HG03025 (cell line): Measurements from ENCODE around the gene SRRM4.
"Not testable (repeated sequence)": the region's sequence is repeated elsewhere in the genome, so short reads cannot be mapped to it uniquely, and the experiment has no call there.

Experiments
- ATAC-seq: cut with Tn5 transposase; IDR thresholded peaks from one replicate; pipeline ENCODE4 v1.9.1; 2021; ENCODE audit warnings: mild to moderate bottlenecking, moderate library complexity; ENCODE audit not compliant: unreplicated experiment, low FRiP score

SRRM4 gene

DNA sequence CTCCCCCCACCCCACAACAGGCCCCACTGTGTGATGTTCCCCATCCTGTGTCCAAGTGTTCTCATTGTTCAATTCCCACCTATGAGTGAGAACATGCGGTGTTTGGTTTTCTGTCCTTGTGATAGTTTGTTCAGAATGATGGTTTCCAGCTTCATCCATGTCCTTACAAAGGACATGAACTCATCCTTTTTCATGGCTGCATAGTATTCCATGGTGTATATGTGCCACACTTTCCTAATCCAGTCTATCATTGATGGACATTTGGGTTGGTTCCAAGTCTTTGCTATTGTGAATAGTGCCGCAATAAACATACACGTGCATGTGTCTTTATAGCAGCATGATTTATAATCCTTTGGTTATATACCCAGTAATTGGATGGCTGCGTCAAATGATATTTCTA, 123.6 kb downstream of the SRRM4 start:
- not testable (repeated sequence) for ATAC-seq

DNA sequence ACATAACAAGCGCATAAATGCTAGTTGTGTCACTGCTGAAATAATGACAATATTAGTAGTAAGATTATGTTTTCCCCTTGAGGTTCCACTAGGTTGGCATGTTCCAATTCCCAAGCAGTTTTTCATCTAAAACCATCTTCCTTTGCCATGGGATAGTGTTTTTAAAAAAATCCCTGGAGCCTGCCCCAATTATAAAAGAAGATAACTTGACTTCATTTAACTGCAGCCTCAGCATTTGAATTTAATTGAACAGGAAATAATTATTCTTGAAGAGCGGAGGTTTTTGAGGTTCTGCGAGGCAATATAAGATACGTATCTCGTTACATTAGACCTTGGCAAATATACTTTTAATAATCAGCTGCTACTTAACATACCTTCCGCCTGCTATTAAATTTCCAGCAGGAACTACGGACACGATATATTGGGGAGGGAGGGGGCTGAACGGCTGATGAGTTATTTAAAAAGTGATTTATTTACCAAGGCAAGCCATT, 132.2 kb downstream of the SRRM4 start:
- no peak for ATAC-seq

DNA sequence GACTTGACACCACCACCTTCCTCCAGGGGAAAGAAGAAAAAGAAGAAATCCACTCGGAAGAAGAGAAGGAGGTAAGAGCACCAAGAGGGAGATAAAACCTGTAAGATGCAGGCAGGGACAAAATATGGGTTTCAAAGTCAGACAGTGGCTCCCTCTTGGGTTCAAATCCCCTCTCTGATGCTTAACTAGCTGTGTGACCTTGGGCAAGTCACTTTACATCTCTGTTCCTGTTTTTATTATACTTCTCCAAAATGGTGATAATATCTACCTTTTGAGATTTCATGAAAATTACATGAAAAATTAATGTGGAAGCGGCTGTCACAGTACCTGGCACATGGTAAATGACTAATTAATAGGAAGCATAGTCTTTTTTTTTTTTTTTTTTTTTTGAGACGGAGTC, 133.0 kb downstream of the SRRM4 start:
- no peak for ATAC-seq

DNA sequence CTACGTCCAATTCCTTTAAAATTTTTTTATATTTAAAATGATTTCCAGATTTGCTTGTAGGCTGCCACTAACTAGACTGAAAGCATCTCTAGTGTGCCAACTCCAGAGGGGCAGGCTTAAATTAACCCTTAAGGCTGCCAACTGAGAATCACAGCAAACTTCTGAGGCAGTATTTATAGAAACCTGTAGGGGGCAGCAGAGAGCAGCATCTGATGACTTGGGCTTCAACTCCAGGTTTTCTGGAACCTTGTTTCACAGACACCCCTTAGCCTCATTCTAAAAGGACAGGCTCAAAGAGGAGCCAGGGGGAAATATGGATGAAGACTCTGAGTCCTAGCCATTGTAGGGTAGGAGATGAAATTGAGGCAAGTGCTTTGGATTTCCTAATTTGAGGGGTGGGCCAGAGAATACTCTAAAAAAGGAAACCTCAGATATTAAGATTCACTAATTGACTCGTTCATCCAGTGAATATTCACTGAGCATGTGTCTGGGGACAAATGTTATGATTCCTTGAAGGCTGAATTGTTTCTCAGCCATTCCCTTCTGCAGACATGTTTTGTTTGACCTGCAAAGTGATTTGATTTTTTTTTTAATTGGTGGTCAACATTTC, 134.1 kb downstream of the SRRM4 start:
- ATAC-seq: no peak

DNA sequence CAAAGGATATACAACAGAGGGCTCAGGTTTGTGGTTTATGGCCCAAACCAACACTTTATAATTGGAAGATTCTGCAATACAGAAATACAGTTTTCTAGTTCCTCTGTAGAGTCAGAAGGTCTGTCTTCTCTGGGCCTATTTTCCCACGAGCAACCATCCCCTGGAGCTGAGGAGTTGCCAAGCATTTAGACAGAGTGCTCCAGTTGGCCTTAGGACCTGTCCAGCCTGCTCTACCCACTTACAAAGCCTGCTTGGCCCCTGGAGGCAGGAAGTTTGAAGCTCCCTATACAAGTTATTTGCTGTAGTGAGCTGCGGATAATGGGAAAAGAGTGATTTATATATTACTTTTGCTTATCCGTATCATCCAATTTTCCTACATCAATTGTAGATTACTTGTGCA, 136.6 kb downstream of the SRRM4 start:
- ATAC-seq: no peak

DNA sequence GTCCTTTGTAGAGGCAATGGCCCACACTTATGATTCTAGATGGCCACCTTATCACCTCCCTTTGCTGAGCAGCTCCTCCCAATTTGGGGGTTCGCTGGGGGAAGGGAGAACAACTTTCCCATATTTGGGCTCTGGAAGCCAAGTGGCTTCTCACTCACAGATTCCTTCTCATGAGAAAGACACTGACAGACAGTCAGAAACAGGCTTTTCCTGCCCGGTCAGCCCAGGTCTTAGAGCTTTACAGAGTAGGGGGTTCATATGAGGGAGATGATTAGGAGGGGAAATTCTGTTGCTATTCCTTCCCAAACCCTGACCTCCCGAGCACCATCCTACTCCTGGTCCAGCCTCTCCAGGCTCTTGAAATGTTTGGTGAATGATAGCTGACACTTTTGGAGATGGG, 137.3 kb downstream of the SRRM4 start:
- ATAC-seq: no peak

DNA sequence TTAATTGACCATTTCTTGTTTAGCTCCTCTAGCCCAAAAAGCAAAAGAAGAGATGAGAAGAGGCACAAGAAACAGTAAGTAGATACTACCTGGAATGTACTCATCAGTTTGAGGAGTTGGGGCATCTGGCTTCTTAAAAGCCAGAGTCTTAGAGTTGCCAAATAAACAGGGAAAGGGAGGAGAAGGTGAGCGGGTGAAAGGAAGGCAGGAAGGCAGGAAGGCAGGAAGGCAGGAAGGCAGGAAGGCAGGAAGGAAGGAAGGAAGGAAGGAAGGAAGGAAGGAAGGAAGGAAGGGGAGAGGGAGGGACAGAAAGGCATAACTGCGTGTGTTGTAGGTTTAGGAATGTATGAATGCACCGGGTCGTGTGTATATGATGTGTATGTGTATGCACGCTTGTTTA, 140.7 kb downstream of the SRRM4 start:
- ATAC-seq: no peak

DNA sequence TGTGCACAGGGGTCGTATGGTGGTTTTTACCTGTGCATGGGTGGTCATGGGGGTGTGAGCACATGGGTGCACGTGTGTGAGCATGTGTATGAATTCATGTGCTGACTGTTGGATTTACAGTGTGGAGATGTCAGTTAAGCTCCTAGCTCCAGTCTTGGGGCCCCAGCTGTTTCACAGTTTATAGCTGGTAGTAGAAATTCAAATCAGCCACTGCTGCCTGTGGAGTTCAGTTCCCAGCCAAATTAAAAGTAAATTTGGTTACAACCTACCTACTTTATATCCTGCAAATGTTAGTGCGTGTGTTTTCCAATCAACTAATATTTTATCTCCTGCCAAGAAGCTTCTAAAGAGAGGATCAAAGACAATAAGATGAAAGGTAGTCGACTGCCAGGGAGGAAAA, 141.4 kb downstream of the SRRM4 start:
- ATAC-seq: no peak

DNA sequence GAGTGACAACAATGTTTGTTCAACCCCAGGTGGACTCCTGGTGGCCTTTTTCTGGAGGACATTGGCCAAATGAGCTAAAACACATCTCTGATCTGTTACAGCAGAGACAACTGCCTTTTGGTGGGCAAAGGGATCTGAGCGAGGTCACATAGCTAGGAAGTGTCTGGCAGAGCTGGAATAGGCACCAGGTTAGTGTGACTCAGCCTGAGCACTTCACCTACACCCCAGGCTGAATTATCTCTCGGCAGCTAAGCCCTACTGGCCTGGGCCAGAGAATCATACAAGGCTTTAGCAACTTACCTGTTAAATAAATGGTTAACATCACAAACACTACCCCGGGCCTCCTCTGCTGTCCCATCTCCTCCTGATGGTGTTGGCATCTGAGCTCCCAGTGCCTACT, 147.2 kb downstream of the SRRM4 start:
- ATAC-seq: no peak

DNA sequence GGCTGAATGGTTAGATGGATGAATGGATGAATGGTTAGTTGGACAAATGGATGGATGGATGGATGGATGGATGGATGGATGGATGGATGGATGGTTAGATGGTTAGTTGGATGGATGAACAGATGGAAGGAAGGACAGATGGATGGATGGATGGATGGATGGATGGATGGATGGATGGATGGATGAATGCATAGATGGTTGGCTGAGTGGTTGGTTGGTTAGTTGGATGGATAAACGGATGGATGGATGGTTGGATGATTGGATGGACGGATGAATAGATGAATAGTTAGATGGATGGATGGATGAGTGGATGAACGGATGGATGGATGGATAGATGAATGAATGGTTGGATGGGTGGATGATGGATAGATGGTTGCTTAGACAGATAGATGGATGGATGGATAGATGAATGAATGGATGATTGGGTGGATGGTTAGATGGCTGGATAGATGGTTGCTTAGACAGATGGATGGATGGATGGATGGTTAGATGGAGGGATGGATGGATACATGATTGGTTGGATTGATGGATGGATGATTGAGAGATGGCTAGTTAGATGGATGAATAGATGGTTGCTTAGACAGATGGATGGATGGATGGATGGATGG, 148.6 kb downstream of the SRRM4 start:
- ATAC-seq: no peak

DNA sequence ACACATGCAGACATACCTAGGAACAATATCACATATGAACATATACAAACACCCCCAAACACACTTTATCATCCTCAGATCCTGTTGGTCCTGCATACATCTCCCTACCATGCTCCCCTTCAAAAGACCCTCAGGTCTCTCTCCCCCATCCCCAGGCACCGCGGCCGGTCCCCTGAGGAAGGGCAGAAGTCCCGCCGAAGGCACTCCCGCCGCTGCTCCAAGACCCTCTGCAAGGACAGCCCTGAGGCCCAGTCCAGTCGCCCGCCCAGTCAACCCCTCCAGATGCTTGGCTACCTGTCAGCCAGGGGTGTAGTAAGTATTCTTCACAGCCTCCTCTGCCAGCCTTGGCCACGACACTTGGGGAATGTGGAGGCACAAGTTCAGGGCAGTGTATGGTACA, 149.2 kb downstream of the SRRM4 start:
- no peak for ATAC-seq

DNA sequence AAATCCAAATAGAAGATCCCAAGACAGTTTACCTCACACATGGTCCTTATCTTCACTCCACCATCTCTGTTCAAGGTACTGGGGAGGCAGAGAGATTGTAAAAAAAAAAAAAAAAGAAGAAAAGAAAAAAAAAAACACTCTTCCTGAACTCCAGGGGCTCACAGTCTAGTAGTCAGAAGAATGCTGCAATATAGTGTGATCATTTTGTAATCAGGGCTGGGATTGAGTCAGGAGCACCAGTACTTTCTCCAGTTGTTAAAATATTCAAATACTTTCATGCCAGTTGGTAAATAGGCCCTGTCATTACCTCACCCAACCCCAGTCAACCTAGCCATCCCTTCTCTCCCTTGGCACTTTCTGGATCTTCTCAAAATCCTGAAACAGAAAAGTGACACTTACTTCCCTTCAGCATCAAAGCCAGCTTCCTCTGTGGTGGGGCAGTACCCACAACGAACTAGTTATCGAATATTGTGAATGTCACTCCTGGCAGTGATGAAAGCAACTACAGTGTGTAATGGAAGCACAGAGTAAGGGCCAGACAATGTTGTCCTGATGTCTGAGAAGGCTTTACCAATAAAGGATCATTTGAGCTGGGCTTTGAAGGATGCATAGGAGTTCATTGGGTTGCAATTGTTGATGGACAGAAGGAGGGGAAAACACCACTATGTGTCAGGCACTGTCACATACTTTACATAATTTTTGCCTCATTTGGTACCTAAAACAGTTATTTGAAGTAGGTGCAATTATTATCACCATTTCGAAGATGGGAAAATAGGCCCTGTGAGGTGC, 153.1 kb downstream of the SRRM4 start:
- ATAC-seq: no peak

DNA sequence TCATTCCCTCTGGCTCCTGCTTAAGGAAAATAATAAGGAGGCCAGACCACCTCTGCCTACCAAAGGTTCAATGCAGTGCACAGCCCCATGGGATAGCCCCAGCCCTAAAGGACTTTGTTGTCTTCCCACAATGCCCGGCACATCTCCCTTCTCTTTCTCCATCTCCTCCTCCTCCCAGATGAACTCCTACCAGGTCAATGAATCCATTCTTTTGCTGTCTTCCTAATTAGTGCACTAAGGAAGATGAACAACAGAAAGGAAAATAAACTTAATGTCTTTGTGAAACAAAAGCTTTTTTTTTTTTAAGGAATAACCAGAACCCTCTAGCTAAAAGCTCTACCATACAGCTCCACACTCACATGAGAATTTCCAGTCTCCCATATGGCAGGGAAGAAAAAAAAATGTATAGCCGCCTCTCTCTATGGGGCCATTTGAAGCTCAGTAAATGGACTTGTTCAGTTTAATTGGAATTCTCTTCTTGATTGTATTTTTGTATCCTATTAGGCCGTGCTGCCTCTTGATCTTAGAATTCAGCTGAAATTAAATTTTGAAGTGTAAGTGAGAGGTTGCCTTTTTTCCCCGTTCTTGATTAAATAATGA, 155.6 kb downstream of the SRRM4 start:
- ATAC-seq: no peak

DNA sequence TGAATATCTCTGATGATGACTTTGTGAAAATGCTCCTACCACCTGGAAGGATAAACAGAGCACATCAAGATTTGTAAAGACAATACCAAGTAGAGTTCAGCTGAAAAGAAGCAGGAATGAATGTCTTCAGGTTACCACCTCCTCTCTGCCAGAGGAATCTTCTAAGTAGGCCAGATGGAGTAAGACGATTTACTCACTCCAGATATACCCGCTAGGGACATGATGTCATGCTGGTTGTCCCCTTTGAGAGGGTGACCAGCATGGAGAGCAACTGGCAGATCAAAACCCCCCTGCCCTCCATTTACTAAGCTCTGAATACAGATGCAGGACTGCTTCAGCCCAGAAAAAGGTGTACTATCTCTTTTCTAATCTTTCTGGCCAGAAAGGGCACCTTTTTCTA, 158.1 kb downstream of the SRRM4 start:
- no peak for ATAC-seq

DNA sequence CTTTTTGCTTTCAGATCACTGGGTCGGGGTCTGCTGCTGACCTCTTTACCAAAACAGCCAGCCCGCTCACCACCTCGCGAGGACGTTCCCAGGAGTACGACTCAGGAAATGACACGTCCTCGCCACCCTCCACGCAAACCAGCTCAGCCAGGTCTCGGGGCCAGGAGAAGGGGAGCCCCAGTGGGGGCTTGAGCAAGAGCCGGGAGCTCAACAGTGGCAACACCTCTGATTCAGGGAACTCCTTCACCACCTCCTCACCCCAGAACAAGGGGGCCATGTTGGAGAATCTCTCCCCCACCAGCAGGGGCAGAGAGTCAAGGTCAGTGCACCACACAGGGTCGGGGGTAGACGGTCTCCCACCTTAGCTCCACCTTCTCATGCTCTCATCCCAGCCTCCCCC, 164.0 kb downstream of the SRRM4 start:
- no peak for ATAC-seq

DNA sequence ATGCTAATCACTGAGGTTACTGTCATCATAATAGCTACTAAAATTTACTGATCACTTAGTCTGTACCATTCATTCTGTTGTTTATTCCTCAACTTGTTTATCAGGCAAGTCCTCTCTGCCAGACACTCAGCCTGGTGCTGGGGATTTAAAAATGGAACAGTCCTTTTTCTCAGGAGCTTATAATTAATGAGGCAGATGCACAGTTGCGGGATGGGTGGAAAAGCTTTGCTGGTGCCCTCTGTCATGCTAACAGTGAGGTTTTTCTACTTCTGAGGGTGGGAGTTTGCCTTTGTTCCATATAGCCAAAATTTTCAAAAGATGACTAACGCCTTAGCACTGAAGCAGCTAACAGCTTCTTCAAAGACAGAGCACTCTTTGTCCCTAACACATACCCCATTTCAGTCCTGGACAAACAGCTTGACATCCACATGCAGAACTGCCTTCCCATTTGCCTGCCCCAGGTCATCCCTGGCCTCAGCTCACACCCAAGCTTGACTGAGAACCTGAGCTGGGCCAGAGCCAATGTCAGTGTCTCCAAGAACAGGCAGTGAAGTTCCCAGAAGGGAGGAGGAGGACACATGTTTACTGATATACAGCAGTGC, 166.6 kb downstream of the SRRM4 start:
- no peak for ATAC-seq

DNA sequence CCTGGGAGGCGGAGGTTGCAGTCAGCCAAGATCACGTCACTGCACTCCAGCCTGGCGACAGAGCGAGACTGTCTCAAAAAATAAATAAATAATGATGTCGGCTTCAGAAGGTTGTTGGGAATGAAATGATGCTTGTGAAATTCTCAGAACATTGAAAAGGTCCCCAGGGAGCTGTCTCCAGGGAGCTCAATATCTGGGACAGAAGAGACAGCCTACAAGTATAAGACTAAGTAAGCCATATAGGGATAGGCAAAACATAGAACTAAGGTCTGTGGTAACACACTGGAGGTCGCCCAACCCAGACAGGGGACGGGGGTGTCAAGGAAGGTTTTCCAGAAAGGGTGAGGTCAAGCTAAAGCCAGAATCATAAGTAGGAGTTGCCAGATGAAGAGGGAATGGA, 167.9 kb downstream of the SRRM4 start:
- ATAC-seq: no peak

DNA sequence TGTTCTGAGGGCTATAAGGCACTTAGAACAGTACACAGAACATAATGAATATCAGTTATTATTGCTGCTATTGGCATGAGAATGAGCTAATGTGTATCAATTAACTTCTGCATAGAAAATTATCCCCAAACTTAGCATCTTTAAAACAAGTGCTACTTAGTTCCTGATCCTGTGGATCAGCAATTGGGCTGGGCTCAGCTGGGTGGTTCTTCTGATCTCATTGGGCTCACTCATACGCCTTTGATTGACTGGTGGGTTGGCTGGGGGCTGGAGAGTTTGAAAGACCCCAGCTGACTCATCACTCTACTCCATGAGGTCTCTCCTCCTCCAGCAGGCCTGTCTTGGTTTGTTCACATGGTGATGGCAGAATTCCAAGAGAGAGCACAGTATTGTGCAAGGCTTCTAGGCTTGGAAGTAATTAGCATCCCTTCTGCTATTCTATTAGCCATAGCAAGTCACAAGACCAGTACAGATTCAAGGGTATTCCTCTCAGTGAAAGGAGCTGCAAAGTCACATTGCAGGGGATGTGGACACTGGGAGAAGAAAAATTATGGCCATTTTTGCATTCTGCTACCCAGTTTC, 170.2 kb downstream of the SRRM4 start:
- no peak for ATAC-seq

DNA sequence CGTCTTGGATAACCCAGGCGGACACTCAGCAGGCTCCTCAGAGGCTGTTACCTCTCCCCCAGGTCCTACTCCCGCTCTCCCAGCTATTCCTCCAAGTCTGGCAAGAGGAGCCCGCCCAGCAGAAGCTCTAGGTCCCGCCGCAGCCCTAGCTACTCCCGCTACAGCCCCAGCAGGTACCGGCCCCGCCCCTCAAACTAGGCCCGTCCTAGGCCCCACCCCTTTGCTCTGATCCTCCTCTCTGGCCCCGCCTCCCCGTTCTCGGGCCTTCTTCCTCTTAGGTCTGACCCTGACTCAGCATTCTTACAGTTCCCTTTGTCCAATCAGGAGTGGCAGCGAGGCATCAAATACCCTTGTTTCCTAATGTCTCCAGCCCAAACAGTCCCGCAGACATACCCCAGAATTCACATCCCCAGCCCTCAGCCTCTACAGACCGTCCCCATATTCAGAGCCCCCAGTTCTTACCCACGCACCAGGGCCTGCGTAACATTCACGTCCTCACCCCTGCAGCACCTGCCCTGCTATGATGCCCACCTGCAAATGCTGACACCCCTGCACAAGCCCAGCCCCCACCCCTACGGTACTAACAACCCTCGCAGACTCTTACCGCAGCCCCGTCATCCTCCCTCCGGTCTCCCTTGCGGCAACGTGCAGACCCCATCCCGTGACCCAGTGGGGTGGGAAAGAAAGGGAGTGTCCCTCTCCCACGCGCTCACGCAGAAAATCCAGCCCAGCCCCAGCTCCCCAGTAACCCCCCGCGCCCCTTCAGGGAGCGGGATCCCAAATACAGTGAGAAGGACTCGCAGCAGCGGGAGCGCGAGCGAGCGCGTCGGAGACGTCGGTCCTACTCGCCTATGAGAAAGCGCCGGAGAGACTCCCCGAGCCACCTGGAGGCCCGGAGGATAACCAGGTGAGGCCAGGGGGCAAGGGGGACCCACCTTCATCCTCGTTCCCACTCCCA, 172.4 kb downstream of the SRRM4 start:
- ATAC-seq: no peak

DNA sequence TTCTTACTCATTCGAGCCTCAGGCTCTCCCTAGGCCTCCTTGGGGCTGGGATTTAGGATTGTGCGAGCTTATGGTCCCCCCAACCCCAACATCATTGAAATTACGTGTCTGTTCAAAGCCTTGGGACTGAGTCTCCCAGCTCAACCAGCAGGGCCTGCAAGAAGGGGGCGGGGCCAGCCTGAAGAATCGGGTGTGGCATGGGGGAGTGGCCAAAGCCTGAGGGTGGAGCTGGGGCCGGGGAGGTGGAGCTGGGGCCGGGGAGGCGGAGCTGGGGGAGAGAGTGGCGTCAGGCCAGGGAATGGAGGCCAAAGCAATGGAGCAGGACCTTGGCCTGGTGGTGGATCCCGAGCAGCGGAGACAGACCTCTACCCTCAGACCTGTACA, 173.1 kb downstream of the SRRM4 start:
- ATAC-seq: no peak
